H9 (cell line): Measurements from ENCODE around the gene FBXL16. TPM values are rescaled to one million over a fixed set of nuclear protein-coding genes. Genes with fewer than 3 reads are reported as not detected.
A peak's percentile ranks its signal among the peaks of the same experiment; 100 is the strongest.

Experiments used
- DNase-seq: peaks from one replicate; pipeline ENCODE4 v3.0.0-alpha.2; 2017
- H2AFZ ChIP-seq: one replicate; pipeline ENCODE4 v1.6.1; 2013; ENCODE audit warnings: mild to moderate bottlenecking, low read length, control low read depth, moderate library complexity
- H2AK5ac ChIP-seq: 2 replicates; pipeline ENCODE4 v1.6.1; 2013; ENCODE audit warnings: low read length, control low read depth, mixed read lengths; ENCODE audit not compliant: insufficient read length
- H2BK120ac ChIP-seq: one replicate; pipeline ENCODE4 v1.6.1; 2013; ENCODE audit warnings: low read depth, mild to moderate bottlenecking, low read length, control low read depth, inconsistent platforms; ENCODE audit not compliant: poor library complexity, severe bottlenecking
- H2BK12ac ChIP-seq: 2 replicates; pipeline ENCODE4 v1.6.1; 2013; ENCODE audit warnings: low read length, control low read depth, mixed read lengths, low read depth; ENCODE audit not compliant: insufficient read length
- H2BK15ac ChIP-seq: 2 replicates; pipeline ENCODE4 v1.6.1; 2013; ENCODE audit warnings: low read depth, low read length, control low read depth
- H2BK20ac ChIP-seq: one replicate; pipeline ENCODE4 v1.6.1; 2013; ENCODE audit warnings: low read depth, mild to moderate bottlenecking, low read length, control low read depth, inconsistent platforms; ENCODE audit not compliant: poor library complexity, severe bottlenecking
- H2BK5ac ChIP-seq: 2 replicates; pipeline ENCODE4 v1.6.1; 2013; ENCODE audit warnings: low read length, control low read depth, mixed read lengths; ENCODE audit not compliant: insufficient read length
- H3K14ac ChIP-seq: 2 replicates; pipeline ENCODE4 v1.6.1; 2013; ENCODE audit warnings: low read length, control low read depth; ENCODE audit not compliant: insufficient read depth
- H3K18ac ChIP-seq: 2 replicates; pipeline ENCODE4 v1.6.1; 2013; ENCODE audit warnings: low read depth, mild to moderate bottlenecking, mixed read lengths, low read length, control low read depth; ENCODE audit not compliant: insufficient read length
- H3K23ac ChIP-seq: 2 replicates; pipeline ENCODE4 v1.6.1; 2013; ENCODE audit warnings: low read length, control low read depth, mixed read lengths, low read depth; ENCODE audit not compliant: insufficient read length
- H3K23me2 ChIP-seq: 2 replicates; pipeline ENCODE4 v1.6.1; 2013; ENCODE audit warnings: low read depth, mild to moderate bottlenecking, mixed read lengths, low read length, control low read depth; ENCODE audit not compliant: insufficient read length, poor library complexity, severe bottlenecking
- H3K27ac ChIP-seq: 2 replicates; pipeline ENCODE4 v1.5.1; 2013; ENCODE audit warnings: low read length, control low read depth, mixed read lengths, low read depth; ENCODE audit not compliant: insufficient read length
- H3K27me3 ChIP-seq: 2 replicates; pipeline ENCODE4 v1.6.1; 2013; ENCODE audit warnings: low read length, control low read depth, inconsistent platforms; ENCODE audit not compliant: insufficient read depth
- H3K4ac ChIP-seq: 2 replicates; pipeline ENCODE4 v1.6.1; 2013; ENCODE audit warnings: low read depth, mild to moderate bottlenecking, control low read depth, inconsistent platforms, low read length, moderate library complexity
- H3K4me1 ChIP-seq: 2 replicates; pipeline ENCODE4 v1.6.1; 2013; ENCODE audit warnings: low read length, control low read depth, inconsistent platforms; ENCODE audit not compliant: insufficient read depth
- H3K4me2 ChIP-seq: 2 replicates; pipeline ENCODE4 v1.6.1; 2013; ENCODE audit warnings: low read length, control low read depth, mixed read lengths; ENCODE audit not compliant: insufficient read length, insufficient read depth
- H3K56ac ChIP-seq: 2 replicates; pipeline ENCODE4 v1.6.1; 2013; ENCODE audit warnings: low read depth, mild to moderate bottlenecking, mixed read lengths, low read length, control low read depth; ENCODE audit not compliant: insufficient read length
- H3K79me1 ChIP-seq: 2 replicates; pipeline ENCODE4 v1.6.1; 2013; ENCODE audit warnings: low read depth, mild to moderate bottlenecking, moderate library complexity, low read length, control low read depth, inconsistent platforms; ENCODE audit not compliant: insufficient read depth, poor library complexity, severe bottlenecking
- H3K79me2 ChIP-seq: 2 replicates; pipeline ENCODE4 v1.6.1; 2013; ENCODE audit warnings: low read length, control low read depth, inconsistent platforms; ENCODE audit not compliant: insufficient read depth
- H3K9ac ChIP-seq: 2 replicates; pipeline ENCODE4 v1.6.1; 2013; ENCODE audit warnings: low read length, control low read depth, mixed read lengths; ENCODE audit not compliant: insufficient read length; ENCODE audit errors: extremely low read depth
- H3K9me3 ChIP-seq: one replicate; pipeline ENCODE4 v1.6.1; 2013; ENCODE audit warnings: low read depth, low read length, inconsistent platforms; ENCODE audit not compliant: control insufficient read depth
- H3T11ph ChIP-seq: one replicate; pipeline ENCODE4 v1.6.1; 2013; ENCODE audit warnings: mild to moderate bottlenecking, low read length, control low read depth, inconsistent platforms
- H4K20me1 ChIP-seq: one replicate; pipeline ENCODE4 v1.6.1; 2013; ENCODE audit not compliant: control insufficient read depth, insufficient read length, insufficient read depth
- H4K5ac ChIP-seq: 2 replicates; pipeline ENCODE4 v1.6.1; 2013; ENCODE audit warnings: low read depth, mild to moderate bottlenecking, mixed read lengths, low read length, control low read depth; ENCODE audit not compliant: insufficient read length
- H4K8ac ChIP-seq: replicated peaks from 2 replicates; pipeline ENCODE4 v1.6.1; 2013; ENCODE audit warnings: low read length, control low read depth, mixed read lengths, low read depth; ENCODE audit not compliant: insufficient read length
- H4K91ac ChIP-seq: 2 replicates; pipeline ENCODE4 v1.6.1; 2013; ENCODE audit warnings: low read depth, mild to moderate bottlenecking, moderate library complexity, mixed read lengths, low read length, control low read depth; ENCODE audit not compliant: insufficient read length
- H3K27ac Mint-ChIP-seq, 3 experiments: 2 replicates in 2 of 3; 3 replicates in 1 of 3; pipeline ENCODE4 v1.8.0; 2020 to 2021; ENCODE audit warnings: mixed read lengths in 3 of 3, mild to moderate bottlenecking in 1 of 3, moderate library complexity in 1 of 3
- H3K27me3 Mint-ChIP-seq: 2 replicates; pipeline ENCODE4 v1.8.0; 2021; ENCODE audit warnings: low read depth, mild to moderate bottlenecking, moderate library complexity, mixed read lengths
- H3K36me3 Mint-ChIP-seq, 3 experiments: 2 replicates in 2 of 3; 3 replicates in 1 of 3; pipeline ENCODE4 v1.8.0; 2020 to 2021; ENCODE audit warnings: low read depth in 3 of 3, mixed read lengths in 3 of 3; ENCODE audit not compliant: insufficient read depth in 1 of 3
- H3K4me1 Mint-ChIP-seq, 2 experiments: 2 replicates each; pipeline ENCODE4 v1.8.0; 2020; ENCODE audit warnings: mixed read lengths in 2 of 2
- H3K4me3 Mint-ChIP-seq, 2 experiments: 2 replicates in 1 of 2; 3 replicates in 1 of 2; pipeline ENCODE4 v1.8.0; 2020 to 2021; ENCODE audit warnings: mild to moderate bottlenecking in 2 of 2, mixed read lengths in 2 of 2, moderate library complexity in 1 of 2
- H3K9me3 Mint-ChIP-seq, 2 experiments: 2 replicates in 1 of 2; 3 replicates in 1 of 2; pipeline ENCODE4 v1.8.0; 2020; ENCODE audit warnings: mild to moderate bottlenecking in 2 of 2, mixed read lengths in 2 of 2, moderate library complexity in 1 of 2
- CTCF ChIP-seq: fragments of 200-600 bp; sonication (generic); conservative IDR thresholded peaks from 3 replicates; pipeline ENCODE4 v1.8.0; 2021; ENCODE audit warnings: antibody characterized with exemption, mild to moderate bottlenecking
- WGBS: extraction: QIAGEN DNeasy Blood & Tissue Kit; methylation state at CpG from one replicate; pipeline ENCODE4 v1.1.7; 2013; ENCODE audit warnings: missing lambda C conversion rate, low lambda C conversion rate, mixed read lengths; ENCODE audit not compliant: insufficient read length; ENCODE audit errors: extremely low coverage; 5-methylcytosine and 5-hydroxymethylcytosine counted together
- total RNA-seq: library from RNA; stranded (reverse); gene quantifications from 2 replicates; pipeline ENCODE4 v1.2.1, GENCODE V29; 2021

Gene FBXL16
- total RNA-seq, 1 experiment from 2014 or later: 9.6 TPM

GRCh38 chr16:660459-661183 is 45.0 kb downstream of the FBXL16 start:
- peak overlapping the region; percentile 50 for H3K18ac ChIP-seq
- no peaks in the 10 kb centered on the region for H3K27me3 Mint-ChIP-seq
- peak overlapping the region in 1 of 2 experiments; percentile 62; a peak in 1 of 5 replicates for H3K4me3 Mint-ChIP-seq
- H2BK15ac ChIP-seq: no peak overlapping the region; the same call in 1 of the 2 replicates
- no peaks in the 10 kb centered on the region for H3K23me2 ChIP-seq
- H3K4me1 ChIP-seq: no peaks in the 10 kb centered on the region; the same call in 1 of the 2 replicates
- no peak overlapping the region for H3K27ac ChIP-seq
- no peak overlapping the region for H3K27ac Mint-ChIP-seq
- peaks cover 0 to 5% of the 10 kb centered on the region in 2 experiments; a peak in 2 of 4 replicates for H3K4me1 Mint-ChIP-seq
- H3K9me3 ChIP-seq: no peaks in the 10 kb centered on the region
- no peak overlapping the region for H3K23ac ChIP-seq
- H3K27me3 ChIP-seq: no peaks in the 10 kb centered on the region
- H3K79me1 ChIP-seq: no peaks in the 10 kb centered on the region
- no peak overlapping the region for H2AK5ac ChIP-seq
- WGBS: no CpG with 5 or more reads among the region's 43 CpGs
- H3K4me2 ChIP-seq: no peak overlapping the region
- no peak overlapping the region for H2BK12ac ChIP-seq
- peaks cover 2 to 13% (median 8%) of the 10 kb centered on the region in 3 experiments; a peak in 5 of 7 replicates for H3K36me3 Mint-ChIP-seq
- H2BK120ac ChIP-seq: no peak overlapping the region
- peak; percentile 72 for TF ChIP-seq CTCF
- H3K9me3 Mint-ChIP-seq: no peaks in the 10 kb centered on the region
- H3K9ac ChIP-seq: no peak overlapping the region
- no peaks in the 10 kb centered on the region for H3K79me2 ChIP-seq
- H2BK5ac ChIP-seq: no peak overlapping the region
- no peak overlapping the region for H4K5ac ChIP-seq
- H3K56ac ChIP-seq: no peak overlapping the region
- no peak overlapping the region for H3T11ph ChIP-seq
- no peak overlapping the region for H4K8ac ChIP-seq
- peak; percentile 95 for DNase-seq
- no peak overlapping the region for H2BK20ac ChIP-seq
- no peaks in the 10 kb centered on the region for H4K20me1 ChIP-seq
- no peak overlapping the region for H4K91ac ChIP-seq
- H2AFZ ChIP-seq: no peak overlapping the region
- H3K14ac ChIP-seq: no peak overlapping the region
- no peak overlapping the region for H3K4ac ChIP-seq
